Keratinocyte (primary cell): ENCODE measurements around the gene FNDC1. TPM values are rescaled to one million over a fixed set of nuclear protein-coding genes. Genes with fewer than 3 reads are reported as not detected.
A peak's percentile ranks its signal among the peaks of the same experiment; 100 is the strongest.

Experiments used
- DNase-seq: peaks from one replicate; pipeline ENCODE4 v3.0.0-alpha.2; 2011; ENCODE audit warnings: low read depth, missing footprints, low spot score
- FAIRE-seq: peaks from 2 replicates; lab custom pipeline; 2011; peaks lifted over from hg19 to GRCh38; lab: Jason Lieb, UNC
- H2AFZ ChIP-seq: 2 replicates; pipeline ENCODE4 v1.6.0; 2012; ENCODE audit warnings: low read length, control low read depth, inconsistent platforms; ENCODE audit not compliant: control insufficient read depth
- H3K27ac ChIP-seq: 2 replicates; pipeline ENCODE4 v1.5.1; 2011; ENCODE audit warnings: low read length; ENCODE audit not compliant: control insufficient read depth, insufficient read depth
- H3K27me3 ChIP-seq: 3 replicates; pipeline ENCODE4 v1.6.0; 2011; ENCODE audit warnings: low read length; ENCODE audit not compliant: control insufficient read depth, insufficient read depth; ENCODE audit errors: extremely low read depth
- H3K36me3 ChIP-seq, 2 experiments: 2 replicates in 1 of 2; 3 replicates in 1 of 2; pipeline ENCODE4 v1.5.1; 2011; ENCODE audit warnings: low read length in 2 of 2, mild to moderate bottlenecking in 1 of 2; ENCODE audit not compliant: control insufficient read depth in 2 of 2, insufficient read depth in 2 of 2; ENCODE audit errors: extremely low read depth in 1 of 2
- H3K4me1 ChIP-seq: 3 replicates; pipeline ENCODE4 v1.5.1; 2011; ENCODE audit warnings: low read length; ENCODE audit not compliant: control insufficient read depth, insufficient read depth; ENCODE audit errors: extremely low read depth
- H3K4me2 ChIP-seq: 3 replicates; pipeline ENCODE4 v1.6.0; 2011; ENCODE audit warnings: low read depth, low read length; ENCODE audit not compliant: control insufficient read depth, insufficient read depth; ENCODE audit errors: extremely low read depth
- H3K4me3 ChIP-seq, 3 experiments: fragments of 200-600 bp in 1 of 3; sonication (generic) in 1 of 3; 2 replicates in 2 of 3; 3 replicates in 1 of 3; pipeline ENCODE4 v1.5.1; 2011 to 2016; ENCODE audit warnings: low read length in 3 of 3, mild to moderate bottlenecking in 3 of 3, control low read depth in 2 of 3, inconsistent platforms in 1 of 3, low read depth in 1 of 3, mixed read lengths in 1 of 3, mixed run types in 1 of 3, moderate library complexity in 1 of 3; ENCODE audit not compliant: control insufficient read depth in 2 of 3, insufficient read depth in 2 of 3; ENCODE audit errors: extremely low read depth in 1 of 3
- H3K79me2 ChIP-seq: 2 replicates; pipeline ENCODE4 v1.6.0; 2012; ENCODE audit warnings: low read length; ENCODE audit not compliant: control insufficient read depth, insufficient read depth
- H3K9ac ChIP-seq: 3 replicates; pipeline ENCODE4 v1.6.0; 2011; ENCODE audit warnings: low read length; ENCODE audit not compliant: control insufficient read depth, insufficient read depth; ENCODE audit errors: extremely low read depth
- H3K9me1 ChIP-seq: 3 replicates; pipeline ENCODE4 v1.6.0; 2011; ENCODE audit warnings: low read length; ENCODE audit not compliant: control insufficient read depth, insufficient read depth; ENCODE audit errors: extremely low read depth
- H3K9me3 ChIP-seq: 2 replicates; pipeline ENCODE4 v1.5.1; 2012; ENCODE audit warnings: low read depth, low read length; ENCODE audit not compliant: control insufficient read depth
- H4K20me1 ChIP-seq: 3 replicates; pipeline ENCODE4 v1.6.0; 2011; ENCODE audit warnings: low read length; ENCODE audit not compliant: control insufficient read depth, insufficient read depth; ENCODE audit errors: extremely low read depth
- CTCF ChIP-seq, 3 experiments: IDR thresholded peaks in 1 of 3; conservative IDR thresholded peaks in 1 of 3; optimal IDR thresholded peaks in 1 of 3; 2 replicates in 2 of 3; 3 replicates in 1 of 3; pipeline versions ENCODE3 to v1.5.1; 2011; ENCODE audit warnings: low read length in 3 of 3, mild to moderate bottlenecking in 3 of 3, moderate library complexity in 2 of 3, control low read depth in 1 of 3, inconsistent platforms in 1 of 3; ENCODE audit not compliant: insufficient read depth in 2 of 3; ENCODE audit errors: extremely low read depth in 1 of 3
- EZH2 ChIP-seq: IDR thresholded peaks from one replicate; pipeline ENCODE4 v1.6.1; 2012; ENCODE audit warnings: inconsistent platforms, mild to moderate bottlenecking, low read length, moderate library complexity
- dilution Hi-C: fragments of 300-500 bp; cut with MboI; formaldehyde crosslinking; loops from one replicate; pipeline ENCODE4 v1.7.0; 2020; ENCODE audit warnings: low sequenced_read_pairs; ENCODE audit not compliant: extremely low pct_ligation_motif_present
- polyA minus RNA-seq, 3 experiments: library from RNA; depleted of rRNA, polyadenylated mRNA; stranded (reverse); fragments of >200 nt; gene quantifications; 1 replicate in 1 of 3; 2 replicates in 1 of 3; 3 replicates in 1 of 3; pipeline ENCODE4 v1.2.3, GENCODE V29; 2011
- polyA plus RNA-seq, 5 experiments: library from polyadenylated mRNA; depleted of rRNA in 3 of 5; stranded (reverse) in 3 of 5; stranded (forward) in 1 of 5; unstranded in 1 of 5; fragments of >200 nt; gene quantifications; 1 replicate in 1 of 5; 2 replicates in 3 of 5; 3 replicates in 1 of 5; pipeline versions ENCODE4 v1.2.1 to v1.2.3, GENCODE V29; 2011 to 2012; ENCODE audit warnings: missing spikeins in 2 of 5, low read depth in 1 of 5, low replicate concordance in 1 of 5

Gene FNDC1
- polyA plus RNA-seq: 0.06 TPM in 1 of 3 replicates, not detected in the others
- not detected for polyA plus RNA-seq (2011; ENCODE audit: low read depth)
- polyA plus RNA-seq (2011; cell fraction: cytosol; rRNA removed): not detected in 2 replicates
- polyA plus RNA-seq (2011; cell fraction: nucleus; rRNA removed): not detected in 2 replicates
- not detected in 2 replicates for polyA plus RNA-seq (2012; ENCODE audit: low replicate concordance)
- not detected in 3 replicates for polyA minus RNA-seq
- not detected for polyA minus RNA-seq (2011; cell fraction: cytosol; rRNA and poly(A)+ RNA removed)
- not detected in 2 replicates for polyA minus RNA-seq (2011; cell fraction: nucleus; rRNA and poly(A)+ RNA removed)

GRCh38 chr6:159169193-159169555 lies at the start of gene FNDC1:
FNDC1 (plus strand) TSS chr6:159169400; CDS start chr6:159169597, 197 bp downstream.
- Histone ChIP-seq H3K4me1 (peaks cover 2% of the 10 kb centered on the region), H3K27ac (no peak within 1 kb of the TSS), H3K27me3 (peaks cover 58% of the 10 kb centered on the region), H3K9ac (no peak within 1 kb of the TSS), H3K4me3 (peak within 1 kb of the TSS in 2 of 3 experiments; percentile 27 to 41), H3K9me1 (no peaks in the 10 kb centered on the region), H3K9me3 (no peaks in the 10 kb centered on the region), H4K20me1 (no peaks in the 10 kb centered on the region), H3K79me2 (no peaks in the 10 kb centered on the region), H3K36me3 (no peaks in the 10 kb centered on the region), H2AFZ (no peak within 1 kb of the TSS), H3K4me2 (peak within 1 kb of the TSS; percentile 7)
- FAIRE-seq (no peak), DNase-seq (no peak)
- dilution Hi-C loops: loop anchor here (25.0 kb wide), 1 partner anchor 468 kb away; no protein-coding TSS in a partner anchor
- TF ChIP-seq EZH2 (no peak), CTCF (optimal IDR thresholded peaks at IDR 0.05 in 1 of 3, IDR thresholded peaks at IDR 0.05 in 1 of 3, conservative IDR thresholded peaks at IDR 0.05 in 1 of 3; ENCODE audit: extremely low read depth in 1 of 3, insufficient read depth in 2 of 3, low read length in 3 of 3) (peak in 1 of 3 experiments; percentile 47)

GRCh38 chr6:159119791-159120190 lies 49.4 kb upstream of the FNDC1 start:
- Histone ChIP-seq H2AFZ (no peak overlapping the region), H3K4me3 (no peak overlapping the region), H3K4me2 (no peak overlapping the region), H3K36me3 (no peaks in the 10 kb centered on the region), H4K20me1 (no peaks in the 10 kb centered on the region), H3K4me1 (peaks cover 11% of the 10 kb centered on the region), H3K27ac (no peak overlapping the region), H3K9ac (no peak overlapping the region), H3K9me3 (no peaks in the 10 kb centered on the region), H3K9me1 (no peaks in the 10 kb centered on the region), H3K27me3 (peaks cover 14% of the 10 kb centered on the region), H3K79me2 (no peaks in the 10 kb centered on the region)
- DNase-seq (no peak), FAIRE-seq (no peak)
- dilution Hi-C loops: no loop called here
- no peak for TF ChIP-seq EZH2
- no peak for TF ChIP-seq CTCF (optimal IDR thresholded peaks at IDR 0.05 in 1 of 3, IDR thresholded peaks at IDR 0.05 in 1 of 3, conservative IDR thresholded peaks at IDR 0.05 in 1 of 3; ENCODE audit: extremely low read depth in 1 of 3, insufficient read depth in 2 of 3, low read length in 3 of 3)
